Panc1 (cell line): ENCODE results near the gene COL13A1. TPM values are rescaled to one million over a fixed set of nuclear protein-coding genes. Genes with fewer than 3 reads are reported as not detected.

Source experiments
- ATAC-seq: fragments of 200-7000 bp; cut with Tn5 transposase; 2 replicates; pipeline ENCODE4 v1.9.1; 2020; ENCODE audit warnings: mild to moderate bottlenecking, moderate library complexity
- BruUV-seq: library from RNA; stranded (reverse); fragments of 400-500 nt; replicated peaks from 2 replicates; lab custom pipeline; 2021; lab: Mats Ljungman, UMichigan
- CTCF ChIA-PET: fragments of 300-600 bp; sonication (Branson Sonifier 250); formaldehyde crosslinking; loops from one replicate; lab custom pipeline; 2022; ENCODE audit warnings: antibody characterized with exemption; lab: Charles Lee
- POLR2A ChIA-PET: fragments of 300-600 bp; sonication (Branson Sonifier 250); formaldehyde crosslinking; loops from one replicate; lab custom pipeline; 2022; ENCODE audit warnings: antibody characterized with exemption; lab: Charles Lee
- DNase-seq: peaks from one replicate; pipeline ENCODE4 v3.0.0-alpha.2; 2010; ENCODE audit warnings: low read depth, low spot score
- H3K27ac ChIP-seq: 2 replicates; pipeline ENCODE4 v1.5.1; 2011; ENCODE audit warnings: mild to moderate bottlenecking, low read length, inconsistent platforms
- H3K27me3 ChIP-seq: fragments of 200-500 bp; sonication (Bioruptor generic); 2 replicates; pipeline ENCODE4 v1.6.0; 2014; ENCODE audit warnings: low read length, inconsistent platforms; ENCODE audit not compliant: control insufficient read depth, insufficient read depth
- H3K36me3 ChIP-seq: fragments of 200-500 bp; sonication (Bioruptor generic); 2 replicates; pipeline ENCODE4 v1.5.1; 2014; ENCODE audit warnings: inconsistent platforms, mild to moderate bottlenecking, low read length, moderate library complexity; ENCODE audit not compliant: control insufficient read depth, insufficient read depth
- H3K4me1 ChIP-seq: 2 replicates; pipeline ENCODE4 v1.5.1; 2011; ENCODE audit warnings: inconsistent platforms, mild to moderate bottlenecking, low read length, moderate library complexity; ENCODE audit not compliant: control insufficient read depth, insufficient read depth
- H3K4me3 ChIP-seq, 2 experiments: 2 replicates each; pipeline ENCODE4 v1.5.1; 2011 to 2012; ENCODE audit warnings: low read depth in 2 of 2, low read length in 2 of 2, mild to moderate bottlenecking in 2 of 2, inconsistent platforms in 1 of 2, moderate library complexity in 1 of 2
- H3K9me3 ChIP-seq: fragments of 200-500 bp; sonication (Bioruptor generic); 2 replicates; pipeline ENCODE4 v1.5.1; 2014; ENCODE audit warnings: low read depth, mild to moderate bottlenecking, inconsistent platforms, low read length, moderate library complexity; ENCODE audit not compliant: control insufficient read depth, insufficient read depth
- POLR2AphosphoS5 ChIP-seq: IDR thresholded peaks from 2 replicates; pipeline ENCODE4 v1.6.1; 2012; ENCODE audit warnings: mild to moderate bottlenecking, low read depth, low read length, moderate library complexity
- SIN3A ChIP-seq: IDR thresholded peaks from 2 replicates; pipeline ENCODE4 v1.6.1; 2012; ENCODE audit warnings: low read depth, mild to moderate bottlenecking, low read length, moderate library complexity, borderline replicate concordance; ENCODE audit not compliant: insufficient read depth
- TCF7L2 ChIP-seq: IDR thresholded peaks from 2 replicates; pipeline ENCODE4 v1.6.1; 2011; ENCODE audit warnings: mild to moderate bottlenecking, low read depth, low read length, inconsistent platforms
- in situ Hi-C: cut with HindIII; loops from 2 replicates; pipeline ENCODE4 v1.10.0; 2016; ENCODE audit warnings: low sequenced_read_pairs, low pct_unique_long_range_greater_than_20kb
- intact Hi-C: fragments of 100-400 bp; cut with micrococcal nuclease; formaldehyde crosslinking; loops from one replicate; pipeline ENCODE4 v1.10.0; 2022; ENCODE audit not compliant: unreplicated experiment
- total RNA-seq: library from RNA; stranded (reverse); gene quantifications from one replicate; pipeline ENCODE4 v1.2.1, GENCODE V29; 2021; ENCODE audit not compliant: unreplicated experiment
- TF ChIP-seq, protein P1 (sequence below): fragments of 450-650 bp; IDR thresholded peaks from 2 replicates; pipeline ENCODE4 v1.5.1; 2017; ENCODE audit warnings: mild to moderate bottlenecking
- TF ChIP-seq, protein P2 (sequence below), 2 experiments: IDR thresholded peaks; 2 replicates each; pipeline ENCODE4 v1.6.1; 2011 to 2012; ENCODE audit warnings: low read depth in 2 of 2, control low read depth in 1 of 2, low read length in 1 of 2, mild to moderate bottlenecking in 1 of 2, moderate library complexity in 1 of 2; ENCODE audit not compliant: insufficient read depth in 1 of 2

The COL13A1 gene
- total RNA-seq, 1 experiment from 2014 or later: 1.0 TPM

DNA sequence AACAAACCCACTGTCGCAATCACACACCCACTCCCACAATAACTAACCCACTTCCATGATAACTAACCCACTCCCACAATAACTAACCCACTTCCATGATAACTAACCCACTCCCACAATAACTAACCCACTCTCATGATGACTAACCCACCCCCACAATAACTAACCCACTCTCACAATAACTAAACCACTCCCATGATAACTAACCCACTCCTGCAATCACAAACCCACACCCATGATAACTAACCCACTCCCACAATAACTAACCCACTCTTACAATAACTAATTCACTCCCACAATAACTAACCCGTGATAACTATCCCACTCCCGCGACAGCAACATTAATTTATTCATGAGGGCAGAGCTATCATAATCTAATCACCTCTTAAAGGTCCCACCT, 105.8 kb downstream of the COL13A1 start:
- intact Hi-C loops (no loop called here), in situ Hi-C loops (no loop called here)
- ChIA-PET CTCF (no interaction called here), POLR2A (no interaction called here)
- Histone ChIP-seq H3K4me3 (no peak overlapping the region), H3K9me3 (no peaks in the 10 kb centered on the region), H3K27ac (no peak overlapping the region), H3K27me3 (no peaks in the 10 kb centered on the region), H3K36me3 (no peaks in the 10 kb centered on the region), H3K4me1 (no peaks in the 10 kb centered on the region)
- ATAC-seq: no peak
- BruUV-seq: no TSS peak
- DNase-seq: no peak
- no peak for TF ChIP-seq TCF7L2
- TF ChIP-seq, protein P1, sequence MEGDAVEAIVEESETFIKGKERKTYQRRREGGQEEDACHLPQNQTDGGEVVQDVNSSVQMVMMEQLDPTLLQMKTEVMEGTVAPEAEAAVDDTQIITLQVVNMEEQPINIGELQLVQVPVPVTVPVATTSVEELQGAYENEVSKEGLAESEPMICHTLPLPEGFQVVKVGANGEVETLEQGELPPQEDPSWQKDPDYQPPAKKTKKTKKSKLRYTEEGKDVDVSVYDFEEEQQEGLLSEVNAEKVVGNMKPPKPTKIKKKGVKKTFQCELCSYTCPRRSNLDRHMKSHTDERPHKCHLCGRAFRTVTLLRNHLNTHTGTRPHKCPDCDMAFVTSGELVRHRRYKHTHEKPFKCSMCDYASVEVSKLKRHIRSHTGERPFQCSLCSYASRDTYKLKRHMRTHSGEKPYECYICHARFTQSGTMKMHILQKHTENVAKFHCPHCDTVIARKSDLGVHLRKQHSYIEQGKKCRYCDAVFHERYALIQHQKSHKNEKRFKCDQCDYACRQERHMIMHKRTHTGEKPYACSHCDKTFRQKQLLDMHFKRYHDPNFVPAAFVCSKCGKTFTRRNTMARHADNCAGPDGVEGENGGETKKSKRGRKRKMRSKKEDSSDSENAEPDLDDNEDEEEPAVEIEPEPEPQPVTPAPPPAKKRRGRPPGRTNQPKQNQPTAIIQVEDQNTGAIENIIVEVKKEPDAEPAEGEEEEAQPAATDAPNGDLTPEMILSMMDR: no peak

DNA sequence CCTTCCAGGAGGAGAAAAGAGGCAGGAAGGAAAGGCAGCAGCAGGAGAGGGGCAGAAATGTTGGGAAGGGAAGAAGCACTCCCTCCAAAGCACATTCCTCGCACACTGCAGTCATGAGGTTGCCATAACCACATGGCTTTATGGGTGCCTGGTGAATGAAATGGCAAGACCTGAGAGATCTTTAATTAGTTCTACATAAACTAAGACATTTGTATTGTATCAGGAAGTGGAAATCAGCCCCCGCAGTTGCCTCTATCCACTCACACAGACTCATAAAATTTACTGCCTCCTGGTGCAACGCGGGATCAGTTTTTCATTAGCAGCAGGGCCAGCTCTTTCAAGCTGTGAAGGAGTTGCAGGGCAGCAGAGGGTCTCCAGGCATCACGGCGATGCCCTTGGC, 106.4 kb downstream of the COL13A1 start:
- H3K9me3 ChIP-seq: no peaks in the 10 kb centered on the region
- DNase-seq: no peak
- in situ Hi-C loops (no loop called here), intact Hi-C loops (no loop called here)
- ChIA-PET POLR2A (interaction anchor here (0.5 kb wide), 1 partner anchor 262 kb away, joined by 4 read pairs; the partner anchor contains the start of gene SAR1A), CTCF (interaction anchor here (0.6 kb wide), 2 partner anchors 122 to 225 kb away, joined by 3 read pairs; no protein-coding TSS in a partner anchor)
- H3K27me3 ChIP-seq: no peaks in the 10 kb centered on the region
- H3K27ac ChIP-seq: no peak overlapping the region
- H3K36me3 ChIP-seq: no peaks in the 10 kb centered on the region
- ATAC-seq: no peak
- H3K4me1 ChIP-seq: no peaks in the 10 kb centered on the region
- BruUV-seq: no TSS peak
- no peak overlapping the region for H3K4me3 ChIP-seq
- TF ChIP-seq TCF7L2 (no peak), POLR2AphosphoS5 (no peak), SIN3A (no peak)
- TF ChIP-seq, protein P1: no peak
- TF ChIP-seq, protein P2, sequence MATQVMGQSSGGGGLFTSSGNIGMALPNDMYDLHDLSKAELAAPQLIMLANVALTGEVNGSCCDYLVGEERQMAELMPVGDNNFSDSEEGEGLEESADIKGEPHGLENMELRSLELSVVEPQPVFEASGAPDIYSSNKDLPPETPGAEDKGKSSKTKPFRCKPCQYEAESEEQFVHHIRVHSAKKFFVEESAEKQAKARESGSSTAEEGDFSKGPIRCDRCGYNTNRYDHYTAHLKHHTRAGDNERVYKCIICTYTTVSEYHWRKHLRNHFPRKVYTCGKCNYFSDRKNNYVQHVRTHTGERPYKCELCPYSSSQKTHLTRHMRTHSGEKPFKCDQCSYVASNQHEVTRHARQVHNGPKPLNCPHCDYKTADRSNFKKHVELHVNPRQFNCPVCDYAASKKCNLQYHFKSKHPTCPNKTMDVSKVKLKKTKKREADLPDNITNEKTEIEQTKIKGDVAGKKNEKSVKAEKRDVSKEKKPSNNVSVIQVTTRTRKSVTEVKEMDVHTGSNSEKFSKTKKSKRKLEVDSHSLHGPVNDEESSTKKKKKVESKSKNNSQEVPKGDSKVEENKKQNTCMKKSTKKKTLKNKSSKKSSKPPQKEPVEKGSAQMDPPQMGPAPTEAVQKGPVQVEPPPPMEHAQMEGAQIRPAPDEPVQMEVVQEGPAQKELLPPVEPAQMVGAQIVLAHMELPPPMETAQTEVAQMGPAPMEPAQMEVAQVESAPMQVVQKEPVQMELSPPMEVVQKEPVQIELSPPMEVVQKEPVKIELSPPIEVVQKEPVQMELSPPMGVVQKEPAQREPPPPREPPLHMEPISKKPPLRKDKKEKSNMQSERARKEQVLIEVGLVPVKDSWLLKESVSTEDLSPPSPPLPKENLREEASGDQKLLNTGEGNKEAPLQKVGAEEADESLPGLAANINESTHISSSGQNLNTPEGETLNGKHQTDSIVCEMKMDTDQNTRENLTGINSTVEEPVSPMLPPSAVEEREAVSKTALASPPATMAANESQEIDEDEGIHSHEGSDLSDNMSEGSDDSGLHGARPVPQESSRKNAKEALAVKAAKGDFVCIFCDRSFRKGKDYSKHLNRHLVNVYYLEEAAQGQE (IDR thresholded peaks at IDR 0.05; ENCODE audit: insufficient read depth in 1 of 2, low read depth in 2 of 2, low read length in 1 of 2): no peak
